Frontal cortex (tissue), 4 donors: Measurements from ENCODE around the gene ASB18. TPM values are rescaled to one million over a fixed set of nuclear protein-coding genes. Genes with fewer than 3 reads are reported as not detected.

Experiments
- DNase-seq, 2 donors: peaks; one replicate each; pipeline ENCODE4 v3.0.0; 2012; ENCODE audit warnings: low spot score in 2 of 2
- FAIRE-seq: peaks from 2 replicates; lab custom pipeline; 2012; peaks lifted over from hg19 to GRCh38; lab: Jason Lieb, UNC
- total RNA-seq: library from RNA; depleted of rRNA; stranded (reverse); fragments of >200 nt; gene quantifications from one replicate; pipeline ENCODE4 v1.2.3, GENCODE V29; 2014
- donor health status: control.
- donor health status: control.
- donor health status: control.

ASB18 gene
- total RNA-seq, 1 donor from 2014 or later: 0.82 TPM

- FAIRE-seq: no peak
Observed at GRCh38 chr2:236179236-236180075, 84.8 kb downstream of the ASB18 start.

GRCh38 chr2:236178890-236179235 is 85.3 kb downstream of the ASB18 start:
- FAIRE-seq: no peak
- DNase-seq: peak in 1 of 2 donors; percentile 45

More at GRCh38 chr2:236179236-236180075, 84.8 kb downstream of the ASB18 start:
- peak in 1 of 2 donors; percentile 37 for DNase-seq

- FAIRE-seq: no peak
- peak; percentile 76 to 78 for DNase-seq
Observed at GRCh38 chr2:236177967-236178889, 86.0 kb downstream of the ASB18 start.

GRCh38 chr2:236177604-236177966 is 86.6 kb downstream of the ASB18 start:
- DNase-seq (peak in 1 of 2 donors; percentile 56), FAIRE-seq (no peak)

GRCh38 chr2:236176951-236177350 is 87.3 kb downstream of the ASB18 start:
- DNase-seq (peak in 1 of 2 donors; percentile 19), FAIRE-seq (no peak)

- DNase-seq: peak in 1 of 2 donors; percentile 24
Observed at GRCh38 chr2:236176417-236176816, 87.8 kb downstream of the ASB18 start.

GRCh38 chr2:236175548-236176150 is 88.6 kb downstream of the ASB18 start:
- FAIRE-seq (no peak), DNase-seq (peak in 1 of 2 donors; percentile 29)

More at GRCh38 chr2:236176417-236176816, 87.8 kb downstream of the ASB18 start:
- no peak for FAIRE-seq

GRCh38 chr2:236173729-236174607 is 90.2 kb downstream of the ASB18 start:
- peak in 1 of 2 donors; percentile 18 for DNase-seq
- FAIRE-seq: no peak

GRCh38 chr2:236173036-236173728 is 91.0 kb downstream of the ASB18 start:
- FAIRE-seq: no peak
- peak in 1 of 2 donors; percentile 33 for DNase-seq

GRCh38 chr2:236172255-236173035 is 91.8 kb downstream of the ASB18 start:
- FAIRE-seq (no peak), DNase-seq (peak in 1 of 2 donors; percentile 43)

- DNase-seq (peak in 1 of 2 donors; percentile 60), FAIRE-seq (no peak)
Observed at GRCh38 chr2:236171680-236172254, 92.4 kb downstream of the ASB18 start.

- FAIRE-seq: no peak
- peak in 1 of 2 donors; percentile 29 for DNase-seq
Observed at GRCh38 chr2:236171181-236171679, 93.0 kb downstream of the ASB18 start.

- FAIRE-seq (no peak), DNase-seq (peak in 1 of 2 donors; percentile 35)
Observed at GRCh38 chr2:236170590-236171165, 93.5 kb downstream of the ASB18 start.

GRCh38 chr2:236169741-236170589 is 94.2 kb downstream of the ASB18 start:
- peak in 1 of 2 donors; percentile 48 for DNase-seq
- FAIRE-seq: no peak

GRCh38 chr2:236169151-236169721 is 95.0 kb downstream of the ASB18 start:
- DNase-seq: peak in 1 of 2 donors; percentile 35
- FAIRE-seq: no peak
